ENCODE results near the gene ATF2. TPM values are rescaled to one million over a fixed set of nuclear protein-coding genes. Genes with fewer than 3 reads are reported as not detected.
A peak's percentile ranks its signal among the peaks of the same experiment; 100 is the strongest.

ATF2 gene
- total and polyA plus RNA-seq, 2 of the 4 experiments (the other 2 are of a cell fraction) = 23.2 to 60.0 TPM

- no peak overlapping the region for H2AK5ac ChIP-seq (ENCODE audit: low read depth, low read length)
- no CpG with 5 or more reads among the region's 1 CpG for WGBS, 2 experiments (ENCODE audit: extremely low coverage in 2 of 2, insufficient read length in 1 of 2)
- H2BK15ac ChIP-seq (ENCODE audit: low read depth, low read length) = no peak overlapping the region
- H4K20me1 ChIP-seq (ENCODE audit: insufficient read depth, low read length) = peaks cover 68% of the 10 kb centered on the region
- no peak overlapping the region for H3K56ac ChIP-seq (ENCODE audit: extremely low read depth, insufficient read depth, low read length)
- no peak overlapping the region for H2BK5ac ChIP-seq (ENCODE audit: low read depth, low read length, poor library complexity, severe bottlenecking)
- H3K4me1 ChIP-seq (ENCODE audit: control insufficient read depth, insufficient read depth, low read length) = peaks cover 6% of the 10 kb centered on the region
- in situ Hi-C loops (cut with MboI; ENCODE audit: low sequenced_read_pairs) (no loop called here), intact Hi-C loops (cut with micrococcal nuclease) (no loop called here), dilution Hi-C loops (cut with HindIII; ENCODE audit: low sequenced_read_pairs, unreplicated experiment) (no loop called here)
- H3K4ac ChIP-seq (ENCODE audit: low read depth, low read length) = no peak overlapping the region
- no peak overlapping the region for H2BK120ac ChIP-seq (ENCODE audit: low read depth, low read length)
- peaks cover 7% of the 10 kb centered on the region for H3K9me1 ChIP-seq (ENCODE audit: insufficient read depth, low read length)
- no peak overlapping the region for H3K4me3 ChIP-seq (ENCODE audit: insufficient read depth, low read depth, low read length)
- H2AK9ac ChIP-seq (replicated peaks; ENCODE audit: low read depth, low read length, poor library complexity) = no peak overlapping the region
- H2AFZ ChIP-seq (replicated peaks; ENCODE audit: low read length, poor library complexity) = no peak overlapping the region
- CTCF ChIA-PET = no interaction called here
- H4K5ac ChIP-seq (ENCODE audit: low read depth, low read length) = no peak overlapping the region
- peaks cover 6% of the 10 kb centered on the region; the same call in 1 of the 2 replicates for H3K36me3 ChIP-seq (ENCODE audit: control insufficient read depth, insufficient read depth, low read length)
- peak; percentile 13 for DNase-seq
- H3K4me2 ChIP-seq (ENCODE audit: low read depth, low read length) = no peak overlapping the region
- no peaks in the 10 kb centered on the region for H3K27me3 ChIP-seq (ENCODE audit: control insufficient read depth, insufficient read depth, low read length)
- no peak overlapping the region for H3K18ac ChIP-seq (ENCODE audit: low read depth, low read length)
- BruUV-seq (replicated peaks) = no TSS peak
- H4K91ac ChIP-seq (ENCODE audit: insufficient read depth, low read depth, low read length) = no peak overlapping the region
- H2BK20ac ChIP-seq (ENCODE audit: low read depth, low read length) = no peak overlapping the region
- no peak overlapping the region for H4K8ac ChIP-seq (ENCODE audit: low read depth in 2 of 2, low read length in 2 of 2)
- no peak overlapping the region for H3K23ac ChIP-seq (ENCODE audit: low read depth, low read length)
- H3K9ac ChIP-seq (ENCODE audit: low read depth, low read length) = no peak overlapping the region
- no peak overlapping the region for H3K14ac ChIP-seq (replicated peaks; ENCODE audit: low read depth, low read length)
- TF ChIP-seq, protein P1, sequence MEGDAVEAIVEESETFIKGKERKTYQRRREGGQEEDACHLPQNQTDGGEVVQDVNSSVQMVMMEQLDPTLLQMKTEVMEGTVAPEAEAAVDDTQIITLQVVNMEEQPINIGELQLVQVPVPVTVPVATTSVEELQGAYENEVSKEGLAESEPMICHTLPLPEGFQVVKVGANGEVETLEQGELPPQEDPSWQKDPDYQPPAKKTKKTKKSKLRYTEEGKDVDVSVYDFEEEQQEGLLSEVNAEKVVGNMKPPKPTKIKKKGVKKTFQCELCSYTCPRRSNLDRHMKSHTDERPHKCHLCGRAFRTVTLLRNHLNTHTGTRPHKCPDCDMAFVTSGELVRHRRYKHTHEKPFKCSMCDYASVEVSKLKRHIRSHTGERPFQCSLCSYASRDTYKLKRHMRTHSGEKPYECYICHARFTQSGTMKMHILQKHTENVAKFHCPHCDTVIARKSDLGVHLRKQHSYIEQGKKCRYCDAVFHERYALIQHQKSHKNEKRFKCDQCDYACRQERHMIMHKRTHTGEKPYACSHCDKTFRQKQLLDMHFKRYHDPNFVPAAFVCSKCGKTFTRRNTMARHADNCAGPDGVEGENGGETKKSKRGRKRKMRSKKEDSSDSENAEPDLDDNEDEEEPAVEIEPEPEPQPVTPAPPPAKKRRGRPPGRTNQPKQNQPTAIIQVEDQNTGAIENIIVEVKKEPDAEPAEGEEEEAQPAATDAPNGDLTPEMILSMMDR (conservative IDR thresholded peaks at IDR 0.05; ENCODE audit: low read depth, low read length) = no peak
- no peak for TF ChIP-seq SMC3 (IDR thresholded peaks at IDR 0.05; ENCODE audit: low read depth, low read length)
- no peak for TF ChIP-seq MXI1 (IDR thresholded peaks at IDR 0.05; ENCODE audit: borderline replicate concordance, low read depth, low read length)
- no peak for TF ChIP-seq NFE2L2 (IDR thresholded peaks at IDR 0.05; ENCODE audit: low read depth, low read length)
- TF ChIP-seq MAZ (IDR thresholded peaks at IDR 0.05; ENCODE audit: borderline replicate concordance, low read depth, low read length) = no peak
- TF ChIP-seq CHD1 (IDR thresholded peaks at IDR 0.05; ENCODE audit: low read depth, low read length) = no peak
- TF ChIP-seq RCOR1 (IDR thresholded peaks at IDR 0.05; ENCODE audit: insufficient replicate concordance, low read length) = no peak
- TF ChIP-seq CEBPB (IDR thresholded peaks at IDR 0.05; ENCODE audit: low read depth, low read length) = no peak
- TF ChIP-seq RFX5 (IDR thresholded peaks at IDR 0.05; ENCODE audit: low read depth, low read length) = no peak
- no peak for TF ChIP-seq MAFK (IDR thresholded peaks at IDR 0.05; ENCODE audit: low read depth, low read length)
- no peak for TF ChIP-seq USF2 (IDR thresholded peaks at IDR 0.05; ENCODE audit: low read depth, low read length)
- no peak for TF ChIP-seq RAD21 (IDR thresholded peaks at IDR 0.05; ENCODE audit: low read length)
- H3K27ac ChIP-seq (ENCODE audit: insufficient read depth, low read length) = no peak overlapping the region
- no peak for ATAC-seq (ENCODE audit: low read depth)
- H3K79me1 ChIP-seq (ENCODE audit: low read depth in 1 of 2, low read length in 2 of 2) = peaks cover 25 to 52% of the 10 kb centered on the region in 2 experiments
- no peaks in the 10 kb centered on the region for H3K9me3 ChIP-seq (ENCODE audit: control insufficient read depth, insufficient read depth, low read length)
- POLR2A ChIA-PET (ENCODE audit: unreplicated experiment) = no interaction called here
Measured at GRCh38 chr2:175151791-175152190, 16.2 kb downstream of the ATF2 start.

All from IMR-90 (cell line).